NCI-H526 treated with DMSO at 0.1 percent for 48 hours (cell line): Measurements from ENCODE around the gene APOL6.
"Not testable (repeated sequence)": the region's sequence is repeated elsewhere in the genome, so short reads cannot be mapped to it uniquely, and the experiment has no call there.

Experiments used
- DNase-seq: peaks from one replicate; lab custom pipeline; 2025; lab: John Stamatoyannopoulos, UW

Gene APOL6

GRCh38 chr22:35677460-35678187, 29.4 kb downstream of the APOL6 start:
- DNase-seq, result no peak

- no peak for DNase-seq
These were observed 30.6 kb downstream of the APOL6 start for GRCh38 chr22:35678836-35679235.

- DNase-seq, result not testable (repeated sequence)
These were observed 31.2 kb downstream of the APOL6 start for GRCh38 chr22:35679492-35679891.

- no peak for DNase-seq
These were observed 33.3 kb downstream of the APOL6 start for GRCh38 chr22:35681454-35682052.

- DNase-seq, result no peak
These were observed 35.3 kb downstream of the APOL6 start for GRCh38 chr22:35683560-35683959.

GRCh38 chr22:35684270-35684700, 36.0 kb downstream of the APOL6 start:
- DNase-seq, result no peak

GRCh38 chr22:35684732-35685131, 36.5 kb downstream of the APOL6 start:
- no peak for DNase-seq

- DNase-seq, result no peak
These were observed 37.5 kb downstream of the APOL6 start for GRCh38 chr22:35685731-35686130.

GRCh38 chr22:35686298-35686697, 38.1 kb downstream of the APOL6 start:
- no peak for DNase-seq

- DNase-seq, result no peak
These were observed 39.2 kb downstream of the APOL6 start for GRCh38 chr22:35687461-35687860.

- no peak for DNase-seq
These were observed 40.8 kb downstream of the APOL6 start for GRCh38 chr22:35688913-35689675.

GRCh38 chr22:35690001-35690400, 41.8 kb downstream of the APOL6 start:
- DNase-seq, result no peak

- no peak for DNase-seq
These were observed 47.0 kb downstream of the APOL6 start for GRCh38 chr22:35695202-35695601.

- no peak for DNase-seq
These were observed 48.9 kb downstream of the APOL6 start for GRCh38 chr22:35697142-35697541.

GRCh38 chr22:35699852-35700251, 51.6 kb downstream of the APOL6 start:
- DNase-seq, result not testable (repeated sequence)

GRCh38 chr22:35703861-35704584, 55.8 kb downstream of the APOL6 start:
- DNase-seq, result no peak

- no peak for DNase-seq
These were observed 56.9 kb downstream of the APOL6 start for GRCh38 chr22:35705141-35705540.

GRCh38 chr22:35708453-35708852, 60.2 kb downstream of the APOL6 start:
- no peak for DNase-seq

- DNase-seq, result no peak
These were observed 60.7 kb downstream of the APOL6 start for GRCh38 chr22:35708917-35709316.

- no peak for DNase-seq
These were observed 63.1 kb downstream of the APOL6 start for GRCh38 chr22:35711336-35711735.

- no peak for DNase-seq
These were observed 64.4 kb downstream of the APOL6 start for GRCh38 chr22:35712672-35713071.

- DNase-seq, result no peak
These were observed 69.3 kb downstream of the APOL6 start, which contains the start of gene APOL5 for GRCh38 chr22:35717572-35717971. Gene APOL5 (plus strand): TSS chr22:35717872. CDS start chr22:35717872, 0 bp downstream.
